ENCODE measurements around the gene ADAMTSL3.

- TF ChIP-seq, protein P1, sequence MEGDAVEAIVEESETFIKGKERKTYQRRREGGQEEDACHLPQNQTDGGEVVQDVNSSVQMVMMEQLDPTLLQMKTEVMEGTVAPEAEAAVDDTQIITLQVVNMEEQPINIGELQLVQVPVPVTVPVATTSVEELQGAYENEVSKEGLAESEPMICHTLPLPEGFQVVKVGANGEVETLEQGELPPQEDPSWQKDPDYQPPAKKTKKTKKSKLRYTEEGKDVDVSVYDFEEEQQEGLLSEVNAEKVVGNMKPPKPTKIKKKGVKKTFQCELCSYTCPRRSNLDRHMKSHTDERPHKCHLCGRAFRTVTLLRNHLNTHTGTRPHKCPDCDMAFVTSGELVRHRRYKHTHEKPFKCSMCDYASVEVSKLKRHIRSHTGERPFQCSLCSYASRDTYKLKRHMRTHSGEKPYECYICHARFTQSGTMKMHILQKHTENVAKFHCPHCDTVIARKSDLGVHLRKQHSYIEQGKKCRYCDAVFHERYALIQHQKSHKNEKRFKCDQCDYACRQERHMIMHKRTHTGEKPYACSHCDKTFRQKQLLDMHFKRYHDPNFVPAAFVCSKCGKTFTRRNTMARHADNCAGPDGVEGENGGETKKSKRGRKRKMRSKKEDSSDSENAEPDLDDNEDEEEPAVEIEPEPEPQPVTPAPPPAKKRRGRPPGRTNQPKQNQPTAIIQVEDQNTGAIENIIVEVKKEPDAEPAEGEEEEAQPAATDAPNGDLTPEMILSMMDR (IDR thresholded peaks at IDR 0.05; ENCODE audit: poor library complexity, severe bottlenecking), result no peak
- TF ChIP-seq EP300 (conservative IDR thresholded peaks at IDR 0.05; ENCODE audit: poor library complexity, severe bottlenecking) (no peak), POLR2AphosphoS5 (IDR thresholded peaks at IDR 0.05) (no peak), TAF1 (IDR thresholded peaks at IDR 0.05; ENCODE audit: low read depth) (no peak), REST (IDR thresholded peaks at IDR 0.05; ENCODE audit: borderline replicate concordance) (no peak), SMC3 (conservative IDR thresholded peaks at IDR 0.05; ENCODE audit: poor library complexity) (no peak)
Observed at GRCh38 chr15:83930392-83931212, 276.7 kb downstream of the ADAMTSL3 start.

Data from neural cell (in vitro differentiated cells).